ENCODE results near the gene SARDH.

Gene SARDH

GRCh38 chr9:133714606-133715294 is 23.4 kb downstream of the SARDH start:
- TF ChIP-seq CTCF (IDR thresholded peaks at IDR 0.05; ENCODE audit: low read length) (no peak), EZH2phosphoT487 (IDR thresholded peaks at IDR 0.05; ENCODE audit: low read length) (no peak), EZH2 (optimal IDR thresholded peaks at IDR 0.05; ENCODE audit: low read depth, low read length) (no peak)
- no peak overlapping the region for H3K4me3 ChIP-seq (ENCODE audit: low read length)
- no peak overlapping the region for H3K27ac ChIP-seq (ENCODE audit: low read length)

GRCh38 chr9:133713960-133714495 is 24.1 kb downstream of the SARDH start:
- Histone ChIP-seq H3K9ac (ENCODE audit: low read length) (no peak overlapping the region), H3K9me3 (replicated peaks; ENCODE audit: insufficient read depth, low read length) (no peaks in the 10 kb centered on the region), H3K27ac (ENCODE audit: low read length) (no peak overlapping the region), H3K4me2 (ENCODE audit: low read depth, low read length) (no peak overlapping the region), H3K36me3 (replicated peaks; ENCODE audit: insufficient read depth, low read length) (no peaks in the 10 kb centered on the region), H3K79me2 (ENCODE audit: low read length) (no peaks in the 10 kb centered on the region), H3K4me3 (ENCODE audit: low read length) (no peak overlapping the region), H3K27me3 (replicated peaks; ENCODE audit: insufficient read depth, low read length) (peaks cover 98% of the 10 kb centered on the region), H4K20me1 (ENCODE audit: insufficient read depth, low read length) (no peaks in the 10 kb centered on the region), H3F3A (ENCODE audit: insufficient read depth, low read length) (no peaks in the 10 kb centered on the region), H3K9me2 (replicated peaks; ENCODE audit: insufficient read depth, low read length) (no peaks in the 10 kb centered on the region), H3K4me1 (ENCODE audit: low read length) (no peaks in the 10 kb centered on the region), H2AFZ (ENCODE audit: low read length) (no peak overlapping the region)
- no peak for TF ChIP-seq CTCF (IDR thresholded peaks at IDR 0.05; ENCODE audit: low read length)
- no peak for DNase-seq

More at GRCh38 chr9:133714606-133715294, 23.4 kb downstream of the SARDH start:
- Histone ChIP-seq H3K79me2 (ENCODE audit: low read length) (no peaks in the 10 kb centered on the region), H3K9me2 (replicated peaks; ENCODE audit: insufficient read depth, low read length) (no peaks in the 10 kb centered on the region), H4K20me1 (ENCODE audit: insufficient read depth, low read length) (no peaks in the 10 kb centered on the region), H3K9ac (ENCODE audit: low read length) (no peak overlapping the region), H3K4me2 (ENCODE audit: low read depth, low read length) (no peak overlapping the region), H3K27me3 (replicated peaks; ENCODE audit: insufficient read depth, low read length) (peaks cover 92% of the 10 kb centered on the region), H3F3A (ENCODE audit: insufficient read depth, low read length) (no peaks in the 10 kb centered on the region), H3K4me1 (ENCODE audit: low read length) (no peaks in the 10 kb centered on the region), H3K36me3 (replicated peaks; ENCODE audit: insufficient read depth, low read length) (no peaks in the 10 kb centered on the region), H3K9me3 (replicated peaks; ENCODE audit: insufficient read depth, low read length) (no peaks in the 10 kb centered on the region), H2AFZ (ENCODE audit: low read length) (no peak overlapping the region)
- no peak for DNase-seq

- Histone ChIP-seq H3K9me3 (replicated peaks; ENCODE audit: insufficient read depth, low read length) (no peaks in the 10 kb centered on the region), H3F3A (ENCODE audit: insufficient read depth, low read length) (no peaks in the 10 kb centered on the region), H3K4me3 (ENCODE audit: low read length) (no peak overlapping the region), H2AFZ (ENCODE audit: low read length) (no peak overlapping the region), H3K4me1 (ENCODE audit: low read length) (no peaks in the 10 kb centered on the region), H3K4me2 (ENCODE audit: low read depth, low read length) (no peak overlapping the region), H3K36me3 (replicated peaks; ENCODE audit: insufficient read depth, low read length) (no peaks in the 10 kb centered on the region), H3K27me3 (replicated peaks; ENCODE audit: insufficient read depth, low read length) (peaks cover 98% of the 10 kb centered on the region), H3K27ac (ENCODE audit: low read length) (no peak overlapping the region), H4K20me1 (ENCODE audit: insufficient read depth, low read length) (no peaks in the 10 kb centered on the region), H3K79me2 (ENCODE audit: low read length) (no peaks in the 10 kb centered on the region), H3K9ac (ENCODE audit: low read length) (no peak overlapping the region), H3K9me2 (replicated peaks; ENCODE audit: insufficient read depth, low read length) (no peaks in the 10 kb centered on the region)
- TF ChIP-seq EZH2phosphoT487 (IDR thresholded peaks at IDR 0.05; ENCODE audit: low read length) (no peak), CTCF (IDR thresholded peaks at IDR 0.05; ENCODE audit: low read length) (no peak), EZH2 (optimal IDR thresholded peaks at IDR 0.05; ENCODE audit: low read depth, low read length) (no peak)
- no peak for DNase-seq
Observed at GRCh38 chr9:133713150-133713959, 24.8 kb downstream of the SARDH start.
